Upper lobe of left lung (tissue), 4 donors: ENCODE measurements around the gene ZNF205.

ENCODE experiments used
- CTCF ChIP-seq, 6 experiments: fragments of 450-650 bp in 4 of 6; fragments of 200-600 bp in 2 of 6; sonication (generic) in 2 of 6; IDR thresholded peaks; one replicate each; pipeline ENCODE4 v1.5.1; 2016 to 2019; ENCODE audit warnings: antibody characterized with exemption in 6 of 6
- EP300 ChIP-seq, 4 donors: sonication (generic); formaldehyde crosslinking; IDR thresholded peaks; one replicate each; pipeline ENCODE4 v1.5.1; 2017; ENCODE audit warnings: antibody characterized with exemption in 4 of 4, control low read depth in 2 of 4

GRCh38 chr16:3063625-3064386, 48.6 kb upstream of the ZNF205 start:
- no peak for TF ChIP-seq CTCF (IDR thresholded peaks at IDR 0.05)
- no peak for TF ChIP-seq EP300 (IDR thresholded peaks at IDR 0.05)
